GM12892 (cell line): ENCODE measurements around the gene ERCC8.

Source experiments
- DNase-seq: peaks from one replicate; pipeline ENCODE4 v3.0.0; 2011; ENCODE audit not compliant: insufficient read length
- FAIRE-seq: peaks from 2 replicates; lab custom pipeline; 2011; peaks lifted over from hg19 to GRCh38; lab: Jason Lieb, UNC
- POLR2A ChIP-seq: IDR thresholded peaks from 2 replicates; pipeline ENCODE4 v1.6.1; 2011; ENCODE audit warnings: low read depth, low read length, control low read depth
- POLR2AphosphoS5 ChIP-seq: IDR thresholded peaks from 2 replicates; pipeline ENCODE4 v1.6.1; 2011; ENCODE audit warnings: low read depth, low read length, control low read depth
- TAF1 ChIP-seq: IDR thresholded peaks from 2 replicates; pipeline ENCODE4 v1.6.1; 2011; ENCODE audit warnings: low read depth, mild to moderate bottlenecking, control low read depth, low read length, borderline replicate concordance

The ERCC8 gene

GRCh38 chr5:60960591-60960990 is 15.7 kb upstream of the ERCC8 start:
- FAIRE-seq (peak; percentile 80), DNase-seq (no peak)
- TF ChIP-seq POLR2AphosphoS5 (no peak), TAF1 (no peak), POLR2A (no peak)

DNA sequence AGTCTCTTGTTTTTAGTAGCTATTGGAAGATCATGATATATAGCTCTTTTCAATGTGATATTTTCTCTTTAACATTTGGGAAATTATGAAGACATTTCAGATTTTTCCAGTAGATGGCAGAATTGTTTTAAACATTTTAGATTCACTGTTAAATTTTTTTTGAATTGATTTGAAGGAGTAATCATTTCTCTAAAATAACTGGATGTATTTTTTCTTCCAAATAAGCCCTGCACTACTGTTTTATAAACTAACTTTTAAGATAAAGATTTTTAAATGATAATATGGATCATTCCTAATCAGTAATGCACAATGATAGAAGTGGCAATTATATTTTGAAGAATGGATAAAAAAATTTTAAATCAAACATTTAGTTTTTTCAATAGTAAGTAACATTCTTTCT is 14.3 kb upstream of the ERCC8 start:
- no peak for DNase-seq
- no peak for FAIRE-seq
- TF ChIP-seq POLR2AphosphoS5 = no peak

DNA sequence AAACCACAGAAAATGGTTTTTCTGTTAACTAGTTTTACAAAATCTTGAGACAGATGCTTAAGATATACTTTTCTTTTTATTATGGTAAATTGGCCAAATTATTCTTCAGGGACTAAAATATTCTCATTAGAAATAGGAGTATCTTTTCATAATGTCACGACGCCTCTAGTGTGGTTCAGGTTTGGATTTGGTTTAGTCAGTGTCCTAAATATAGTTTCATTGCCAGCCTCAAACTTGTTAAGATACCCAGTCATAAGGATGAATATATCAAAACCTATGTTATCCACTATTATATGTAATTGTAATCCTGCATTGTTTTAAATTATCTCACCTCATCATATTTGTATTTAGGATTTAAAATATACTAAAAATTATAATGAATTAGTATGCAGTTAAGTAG is 13.8 kb upstream of the ERCC8 start:
- TF ChIP-seq POLR2AphosphoS5 (no peak), TAF1 (no peak), POLR2A (no peak)
- FAIRE-seq = no peak
- no peak for DNase-seq

- TF ChIP-seq POLR2AphosphoS5 = no peak
- no peak for TF ChIP-seq POLR2A
- TF ChIP-seq TAF1 = no peak
- no peak for DNase-seq
- FAIRE-seq = no peak
These were observed 13.2 kb upstream of the ERCC8 start for GRCh38 chr5:60958088-60958487.

GRCh38 chr5:60955239-60955638 is 10.4 kb upstream of the ERCC8 start:
- DNase-seq (no peak), FAIRE-seq (no peak)
- no peak for TF ChIP-seq POLR2AphosphoS5
- TF ChIP-seq POLR2A = no peak
- no peak for TF ChIP-seq TAF1

- no peak for FAIRE-seq
- TF ChIP-seq POLR2A = no peak
- TF ChIP-seq POLR2AphosphoS5 = no peak
- TF ChIP-seq TAF1 = no peak
- DNase-seq = no peak
These were observed 3.9 kb upstream of the ERCC8 start for GRCh38 chr5:60948738-60949137.

GRCh38 chr5:60945813-60946187 is 930 bp upstream of the ERCC8 start:
- FAIRE-seq = peak; percentile 33
- DNase-seq = no peak
- TF ChIP-seq POLR2AphosphoS5 = no peak
- no peak for TF ChIP-seq TAF1
- TF ChIP-seq POLR2A = no peak

GRCh38 chr5:60943624-60944023 is 1.2 kb downstream of the ERCC8 start:
- TF ChIP-seq TAF1 (no peak), POLR2A (no peak)
- FAIRE-seq (no peak), DNase-seq (no peak)

- FAIRE-seq (no peak), DNase-seq (no peak)
- TF ChIP-seq TAF1 = no peak
- TF ChIP-seq POLR2AphosphoS5 = no peak
- TF ChIP-seq POLR2A = no peak
These were observed 15.8 kb downstream of the ERCC8 start for GRCh38 chr5:60929024-60929423.

GRCh38 chr5:60927450-60927849 is 17.4 kb downstream of the ERCC8 start:
- DNase-seq = no peak
- FAIRE-seq = no peak
- no peak for TF ChIP-seq POLR2AphosphoS5
- no peak for TF ChIP-seq TAF1
- no peak for TF ChIP-seq POLR2A

DNA sequence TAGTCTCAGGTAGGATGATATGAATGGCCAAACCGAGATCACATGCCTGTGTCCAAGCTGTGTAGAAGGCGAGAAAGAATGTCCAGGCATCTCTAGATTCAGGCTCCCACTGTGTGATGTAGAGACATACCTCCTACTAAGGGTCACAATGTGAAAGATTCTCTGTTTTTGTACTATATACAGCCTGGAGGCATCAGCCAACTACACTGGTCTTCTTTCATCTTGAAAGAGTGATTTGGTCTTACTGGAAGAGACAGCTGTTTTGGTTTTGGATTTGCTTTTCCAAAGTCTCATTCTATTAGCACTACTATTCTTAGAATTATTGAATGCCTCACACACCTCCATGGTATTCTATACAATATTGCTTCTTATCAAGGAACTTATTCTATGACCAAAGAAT is 26.4 kb downstream of the ERCC8 start:
- TF ChIP-seq POLR2A (no peak), TAF1 (no peak), POLR2AphosphoS5 (no peak)
- FAIRE-seq (no peak), DNase-seq (no peak)

- FAIRE-seq = no peak
- no peak for TF ChIP-seq TAF1
- TF ChIP-seq POLR2A = no peak
- no peak for TF ChIP-seq POLR2AphosphoS5
- no peak for DNase-seq
These were observed 28.2 kb downstream of the ERCC8 start for GRCh38 chr5:60916646-60917045.

DNA sequence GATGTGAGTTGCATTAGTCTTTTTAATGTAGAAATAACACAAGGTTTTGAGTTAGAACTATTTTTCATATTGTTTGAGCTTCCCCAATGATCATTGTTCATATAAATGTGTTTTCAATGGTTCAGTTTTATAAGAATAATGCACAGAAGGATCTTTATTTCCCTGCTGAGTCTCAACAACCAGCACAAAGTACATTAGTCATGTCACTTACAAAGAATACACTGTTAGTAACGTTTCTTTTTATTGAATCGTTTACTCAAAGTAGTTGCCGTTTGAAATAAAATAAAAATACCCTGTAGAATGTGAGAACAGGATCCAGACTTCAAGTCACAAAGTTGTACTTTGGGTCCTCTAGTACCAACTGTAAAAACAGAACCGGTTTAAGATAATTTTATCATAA is 41.5 kb downstream of the ERCC8 start:
- no peak for DNase-seq
- no peak for FAIRE-seq
- no peak for TF ChIP-seq TAF1
- no peak for TF ChIP-seq POLR2AphosphoS5
- TF ChIP-seq POLR2A = no peak

- TF ChIP-seq POLR2AphosphoS5 = no peak
- TF ChIP-seq TAF1 = no peak
- TF ChIP-seq POLR2A = no peak
- DNase-seq (no peak), FAIRE-seq (no peak)
These were observed 47.9 kb downstream of the ERCC8 start for GRCh38 chr5:60896991-60897390.
